Measurements from ENCODE around the gene FKBP2. TPM values are rescaled to one million over a fixed set of nuclear protein-coding genes. Genes with fewer than 3 reads are reported as not detected.
A peak's percentile ranks its signal among the peaks of the same experiment; 100 is the strongest.

The FKBP2 gene
- total RNA-seq, 1 experiment from 2014 or later, result 87.4 TPM

GRCh38 chr11:64252003-64252872, 11.3 kb downstream of the FKBP2 start:
- Mint-ChIP-seq H3K4me3 (ENCODE audit: low read depth, unreplicated experiment) (peak overlapping the region; percentile 90), H3K36me3 (ENCODE audit: insufficient read depth, unreplicated experiment) (peaks cover 66% of the 10 kb centered on the region), H3K27me3 (ENCODE audit: unreplicated experiment) (no peaks in the 10 kb centered on the region), H3K9me3 (ENCODE audit: low read depth, unreplicated experiment) (no peaks in the 10 kb centered on the region), H3K27ac (ENCODE audit: unreplicated experiment) (peak overlapping the region; percentile 74), H3K4me1 (ENCODE audit: low read depth, unreplicated experiment) (peaks cover 11% of the 10 kb centered on the region)
- DNase-seq, result peak; percentile 75
- CTCF ChIA-PET, result interaction anchor here (0.7 to 1.8 kb wide), 6 partner anchors 11 to 103 kb away, joined by 3 to 16 read pairs (median 6); partner anchors contain the start of gene FKBP2
- no TSS peak for BruUV-seq (replicated peaks)
- TF ChIP-seq, protein P1, sequence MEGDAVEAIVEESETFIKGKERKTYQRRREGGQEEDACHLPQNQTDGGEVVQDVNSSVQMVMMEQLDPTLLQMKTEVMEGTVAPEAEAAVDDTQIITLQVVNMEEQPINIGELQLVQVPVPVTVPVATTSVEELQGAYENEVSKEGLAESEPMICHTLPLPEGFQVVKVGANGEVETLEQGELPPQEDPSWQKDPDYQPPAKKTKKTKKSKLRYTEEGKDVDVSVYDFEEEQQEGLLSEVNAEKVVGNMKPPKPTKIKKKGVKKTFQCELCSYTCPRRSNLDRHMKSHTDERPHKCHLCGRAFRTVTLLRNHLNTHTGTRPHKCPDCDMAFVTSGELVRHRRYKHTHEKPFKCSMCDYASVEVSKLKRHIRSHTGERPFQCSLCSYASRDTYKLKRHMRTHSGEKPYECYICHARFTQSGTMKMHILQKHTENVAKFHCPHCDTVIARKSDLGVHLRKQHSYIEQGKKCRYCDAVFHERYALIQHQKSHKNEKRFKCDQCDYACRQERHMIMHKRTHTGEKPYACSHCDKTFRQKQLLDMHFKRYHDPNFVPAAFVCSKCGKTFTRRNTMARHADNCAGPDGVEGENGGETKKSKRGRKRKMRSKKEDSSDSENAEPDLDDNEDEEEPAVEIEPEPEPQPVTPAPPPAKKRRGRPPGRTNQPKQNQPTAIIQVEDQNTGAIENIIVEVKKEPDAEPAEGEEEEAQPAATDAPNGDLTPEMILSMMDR (IDR thresholded peaks at IDR 0.05; ENCODE audit: unreplicated experiment), result no peak
- intact Hi-C loops (cut with micrococcal nuclease; ENCODE audit: unreplicated experiment), result no loop called here

- no peaks in the 10 kb centered on the region for H3K27me3 Mint-ChIP-seq (ENCODE audit: unreplicated experiment)
- intact Hi-C loops (cut with micrococcal nuclease; ENCODE audit: unreplicated experiment), result no loop called here
- H3K36me3 Mint-ChIP-seq (ENCODE audit: insufficient read depth, unreplicated experiment), result peaks cover 58% of the 10 kb centered on the region
- H3K4me1 Mint-ChIP-seq (ENCODE audit: low read depth, unreplicated experiment), result peaks cover 4% of the 10 kb centered on the region
- TF ChIP-seq, protein P1 (IDR thresholded peaks at IDR 0.05; ENCODE audit: unreplicated experiment), result no peak
- peak overlapping the region; percentile 90 for H3K4me3 Mint-ChIP-seq (ENCODE audit: low read depth, unreplicated experiment)
- CTCF ChIA-PET, result no interaction called here
- H3K27ac Mint-ChIP-seq (ENCODE audit: unreplicated experiment), result no peak overlapping the region
- no TSS peak for BruUV-seq (replicated peaks)
- DNase-seq, result no peak
- H3K9me3 Mint-ChIP-seq (ENCODE audit: low read depth, unreplicated experiment), result no peaks in the 10 kb centered on the region
Measured at GRCh38 chr11:64253043-64253442, 12.1 kb downstream of the FKBP2 start.

GRCh38 chr11:64253481-64253880, 12.6 kb downstream of the FKBP2 start:
- BruUV-seq (replicated peaks), result no TSS peak
- Mint-ChIP-seq H3K9me3 (ENCODE audit: low read depth, unreplicated experiment) (no peaks in the 10 kb centered on the region), H3K4me3 (ENCODE audit: low read depth, unreplicated experiment) (peak overlapping the region; percentile 42), H3K4me1 (ENCODE audit: low read depth, unreplicated experiment) (no peaks in the 10 kb centered on the region), H3K36me3 (ENCODE audit: insufficient read depth, unreplicated experiment) (peaks cover 54% of the 10 kb centered on the region), H3K27me3 (ENCODE audit: unreplicated experiment) (no peaks in the 10 kb centered on the region), H3K27ac (ENCODE audit: unreplicated experiment) (no peak overlapping the region)
- TF ChIP-seq, protein P1 (IDR thresholded peaks at IDR 0.05; ENCODE audit: unreplicated experiment), result no peak
- intact Hi-C loops (cut with micrococcal nuclease; ENCODE audit: unreplicated experiment), result no loop called here
- CTCF ChIA-PET, result no interaction called here
- DNase-seq, result no peak

DNA sequence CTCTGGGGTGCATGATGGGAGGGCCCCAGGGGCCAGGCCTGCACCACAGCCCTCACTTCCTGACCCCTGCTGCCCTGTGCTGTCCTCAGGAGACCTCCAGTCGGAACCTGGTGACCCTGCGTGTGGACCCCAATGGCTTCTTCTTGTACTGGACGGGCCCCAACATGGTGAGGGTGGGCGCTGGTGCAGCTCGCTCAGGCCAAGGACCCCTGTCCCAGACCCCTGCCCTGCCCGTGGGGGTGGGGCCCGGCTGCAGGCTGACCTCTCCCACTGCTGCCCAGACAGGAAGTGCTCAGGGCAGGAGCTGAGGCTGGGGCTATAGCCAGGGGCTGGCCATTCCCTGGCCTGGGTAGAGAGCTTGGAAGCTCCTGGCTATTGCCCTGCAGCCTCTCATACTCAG, 13.4 kb downstream of the FKBP2 start:
- no peak for DNase-seq
- TF ChIP-seq, protein P1 (IDR thresholded peaks at IDR 0.05; ENCODE audit: unreplicated experiment), result no peak
- no TSS peak for BruUV-seq (replicated peaks)
- H3K27ac Mint-ChIP-seq (ENCODE audit: unreplicated experiment), result no peak overlapping the region
- no peaks in the 10 kb centered on the region for H3K4me1 Mint-ChIP-seq (ENCODE audit: low read depth, unreplicated experiment)
- intact Hi-C loops (cut with micrococcal nuclease; ENCODE audit: unreplicated experiment), result no loop called here
- no peaks in the 10 kb centered on the region for H3K9me3 Mint-ChIP-seq (ENCODE audit: low read depth, unreplicated experiment)
- CTCF ChIA-PET, result interaction anchor here (0.6 kb wide), 1 partner anchor 41 kb away, joined by 10 read pairs; no protein-coding TSS in a partner anchor
- H3K27me3 Mint-ChIP-seq (ENCODE audit: unreplicated experiment), result no peaks in the 10 kb centered on the region
- no peak overlapping the region for H3K4me3 Mint-ChIP-seq (ENCODE audit: low read depth, unreplicated experiment)
- peaks cover 53% of the 10 kb centered on the region for H3K36me3 Mint-ChIP-seq (ENCODE audit: insufficient read depth, unreplicated experiment)

Measured in Calu3 (cell line).